Measurements from ENCODE around the gene MB. TPM values are rescaled to one million over a fixed set of nuclear protein-coding genes. Genes with fewer than 3 reads are reported as not detected.
A peak's percentile ranks its signal among the peaks of the same experiment; 100 is the strongest.

The MB gene
- total RNA-seq, 1 donor from 2014 or later = not detected

DNA sequence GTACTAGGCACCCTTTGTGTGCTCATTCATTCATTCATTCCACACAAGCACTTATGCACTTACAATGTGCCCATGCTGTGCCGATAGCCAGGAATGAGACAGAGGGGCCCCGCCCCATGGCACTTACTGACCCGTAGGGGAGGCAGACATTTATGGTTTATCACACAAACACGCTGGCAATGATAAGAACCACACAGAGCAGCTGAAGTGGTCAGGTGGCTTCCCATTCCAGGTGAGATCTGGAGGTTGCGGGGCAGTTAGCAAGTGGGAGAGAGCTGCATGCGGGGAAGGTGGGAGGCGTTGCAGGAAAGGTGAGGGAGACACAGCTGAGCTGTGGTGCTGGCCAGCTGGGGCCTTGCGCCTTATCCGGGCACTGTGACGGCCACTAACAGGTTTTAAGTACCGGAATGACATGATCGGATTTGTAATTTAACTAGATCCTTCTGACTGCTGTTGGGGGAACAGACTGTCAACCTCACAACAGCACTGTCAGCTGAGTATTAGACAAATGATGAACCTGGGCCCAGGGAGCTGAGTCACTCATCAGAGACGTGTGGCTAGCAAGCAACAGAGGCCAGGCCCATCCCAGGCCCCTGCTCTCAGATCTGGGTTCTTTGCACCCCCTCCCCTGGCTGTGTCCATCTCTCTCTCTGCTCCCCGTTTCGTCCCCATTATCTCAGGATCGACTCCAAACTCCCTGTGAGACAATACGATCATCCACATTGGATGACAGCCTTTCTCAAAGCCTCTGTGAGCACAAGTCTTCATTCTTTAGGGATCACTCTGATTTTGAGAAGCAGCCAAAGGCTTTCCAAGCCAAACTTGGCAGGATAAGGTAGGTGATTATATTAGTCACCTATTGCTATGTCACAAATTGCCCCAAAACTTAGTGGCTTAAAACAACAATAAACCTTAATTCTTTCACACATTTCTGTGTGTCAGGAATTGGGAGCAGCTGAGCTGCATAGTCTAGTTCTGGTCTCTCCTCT, 48.1 kb downstream of the MB start:
- DNase-seq (ENCODE audit: low read depth, low spot score) = no peak
- H3K27ac Mint-ChIP-seq (ENCODE audit: unreplicated experiment) = no peak overlapping the region
- no peaks in the 10 kb centered on the region for H3K36me3 Mint-ChIP-seq (ENCODE audit: low read depth)
- no peaks in the 10 kb centered on the region for H3K9me3 Mint-ChIP-seq
- TF ChIP-seq, protein P1, sequence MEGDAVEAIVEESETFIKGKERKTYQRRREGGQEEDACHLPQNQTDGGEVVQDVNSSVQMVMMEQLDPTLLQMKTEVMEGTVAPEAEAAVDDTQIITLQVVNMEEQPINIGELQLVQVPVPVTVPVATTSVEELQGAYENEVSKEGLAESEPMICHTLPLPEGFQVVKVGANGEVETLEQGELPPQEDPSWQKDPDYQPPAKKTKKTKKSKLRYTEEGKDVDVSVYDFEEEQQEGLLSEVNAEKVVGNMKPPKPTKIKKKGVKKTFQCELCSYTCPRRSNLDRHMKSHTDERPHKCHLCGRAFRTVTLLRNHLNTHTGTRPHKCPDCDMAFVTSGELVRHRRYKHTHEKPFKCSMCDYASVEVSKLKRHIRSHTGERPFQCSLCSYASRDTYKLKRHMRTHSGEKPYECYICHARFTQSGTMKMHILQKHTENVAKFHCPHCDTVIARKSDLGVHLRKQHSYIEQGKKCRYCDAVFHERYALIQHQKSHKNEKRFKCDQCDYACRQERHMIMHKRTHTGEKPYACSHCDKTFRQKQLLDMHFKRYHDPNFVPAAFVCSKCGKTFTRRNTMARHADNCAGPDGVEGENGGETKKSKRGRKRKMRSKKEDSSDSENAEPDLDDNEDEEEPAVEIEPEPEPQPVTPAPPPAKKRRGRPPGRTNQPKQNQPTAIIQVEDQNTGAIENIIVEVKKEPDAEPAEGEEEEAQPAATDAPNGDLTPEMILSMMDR (conservative IDR thresholded peaks at IDR 0.05) = no peak
- peaks cover 44% of the 10 kb centered on the region for H3K27me3 Mint-ChIP-seq (ENCODE audit: low read depth)
- H3K4me1 Mint-ChIP-seq = peaks cover 17% of the 10 kb centered on the region
- H3K4me3 Mint-ChIP-seq = no peak overlapping the region

DNA sequence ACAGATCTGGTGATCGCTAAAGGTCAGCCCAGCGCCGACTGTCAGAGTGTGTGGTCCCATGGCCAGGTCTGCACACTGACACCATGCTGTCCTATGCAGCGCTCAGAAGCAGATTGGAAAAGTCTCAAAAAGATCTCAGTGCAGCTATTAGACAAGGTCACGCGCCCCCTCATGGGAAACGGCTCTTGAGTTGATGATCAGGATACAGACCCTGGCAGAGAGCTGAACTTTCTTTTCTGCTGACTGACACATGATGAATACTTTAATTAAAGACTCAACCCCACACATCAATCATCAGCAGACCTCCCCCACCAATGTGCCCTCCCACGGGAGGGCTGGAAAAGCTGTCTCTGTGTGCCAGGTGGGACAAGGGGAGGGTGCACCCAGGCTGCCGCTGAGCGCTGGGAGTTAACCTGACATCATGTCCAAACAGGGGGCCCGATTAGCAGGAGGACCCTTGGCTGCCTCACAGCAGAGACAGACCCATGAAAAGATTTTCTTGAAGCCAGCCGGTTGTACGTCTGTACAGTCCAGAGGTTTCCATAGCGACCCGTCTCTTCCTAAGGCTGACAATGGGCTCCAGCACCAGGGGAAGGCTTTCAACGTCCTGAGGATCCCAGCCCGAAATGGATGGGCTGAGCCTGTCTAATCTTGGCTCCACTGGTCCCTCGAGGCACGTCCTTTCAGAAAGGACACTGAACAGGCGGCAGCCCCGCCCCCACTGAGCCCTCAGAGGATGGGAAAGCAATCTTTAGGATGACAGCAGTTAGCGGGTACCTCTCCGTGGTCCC, 49.6 kb downstream of the MB start:
- Mint-ChIP-seq H3K9me3 (no peaks in the 10 kb centered on the region), H3K4me3 (peak overlapping the region; percentile 50), H3K36me3 (ENCODE audit: low read depth) (no peaks in the 10 kb centered on the region), H3K27ac (ENCODE audit: unreplicated experiment) (no peak overlapping the region), H3K4me1 (peaks cover 14% of the 10 kb centered on the region), H3K27me3 (ENCODE audit: low read depth) (peaks cover 53% of the 10 kb centered on the region)
- TF ChIP-seq, protein P1 (conservative IDR thresholded peaks at IDR 0.05) = no peak
- peak; percentile 16 for DNase-seq (ENCODE audit: low read depth, low spot score)

DNA sequence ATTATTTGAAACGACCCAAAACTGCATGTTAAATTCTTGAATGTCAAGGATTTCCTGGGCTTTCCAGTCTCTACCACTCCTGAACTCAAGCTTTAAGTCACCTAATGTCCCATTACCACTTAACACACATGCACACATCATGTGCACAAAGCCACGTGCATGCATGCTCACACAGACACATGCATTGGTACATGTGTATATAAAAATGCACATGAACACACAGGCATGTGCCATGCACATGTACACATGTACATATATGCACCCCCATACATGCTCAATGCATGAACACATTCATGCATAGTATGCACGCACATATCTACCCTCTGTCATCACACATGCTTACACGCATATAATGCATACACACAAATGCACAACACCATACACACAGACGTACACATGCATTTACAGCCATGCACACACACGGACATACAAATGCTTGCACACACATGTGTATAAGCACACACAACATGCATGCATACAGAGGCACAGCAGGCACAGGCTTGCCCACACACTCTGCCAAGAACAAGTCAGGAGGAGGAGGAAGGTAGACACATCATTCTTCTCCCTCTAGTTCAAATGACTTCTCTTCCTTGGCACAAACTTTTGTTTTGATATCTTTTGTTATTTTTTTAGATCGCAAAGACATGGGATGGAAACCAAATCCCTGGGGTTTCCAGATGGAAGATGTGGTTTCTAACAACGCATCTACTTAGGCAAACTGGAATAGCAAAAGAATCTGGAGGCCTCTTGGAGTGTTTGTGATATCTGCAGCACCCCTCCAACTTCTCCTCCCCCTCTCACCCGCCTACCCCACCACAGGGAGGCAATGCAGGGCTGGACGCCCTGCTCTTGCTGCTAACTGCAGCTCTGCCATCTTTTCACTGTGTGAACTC, 51.9 kb downstream of the MB start:
- Mint-ChIP-seq H3K27ac (ENCODE audit: unreplicated experiment) (no peak overlapping the region), H3K9me3 (no peaks in the 10 kb centered on the region), H3K4me1 (peaks cover 24% of the 10 kb centered on the region), H3K4me3 (no peak overlapping the region), H3K36me3 (ENCODE audit: low read depth) (no peaks in the 10 kb centered on the region), H3K27me3 (ENCODE audit: low read depth) (peaks cover 64% of the 10 kb centered on the region)
- TF ChIP-seq, protein P1 (conservative IDR thresholded peaks at IDR 0.05) = no peak
- no peak for DNase-seq (ENCODE audit: low read depth, low spot score)

DNA sequence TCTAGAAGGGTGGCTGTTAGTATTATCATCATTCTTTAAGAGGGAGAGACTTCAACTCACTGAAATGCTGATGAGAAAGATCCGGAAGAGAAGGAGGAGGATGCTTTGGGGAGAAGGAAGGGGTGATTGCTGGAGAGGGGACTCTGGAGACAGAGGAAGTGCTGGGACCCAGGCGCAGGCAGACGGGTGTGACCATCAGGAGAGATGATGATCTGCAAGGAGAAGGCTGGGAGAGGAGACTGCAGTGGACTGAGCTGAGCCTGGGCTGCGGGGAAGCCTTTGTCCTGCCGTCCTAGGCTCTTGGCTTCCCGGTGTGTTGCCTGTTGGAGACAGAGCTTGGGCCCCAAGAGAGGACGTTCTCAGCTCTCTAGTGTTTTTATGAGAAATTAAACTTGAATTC, 53.9 kb downstream of the MB start:
- Mint-ChIP-seq H3K4me1 (peaks cover 24% of the 10 kb centered on the region), H3K9me3 (no peaks in the 10 kb centered on the region), H3K27ac (ENCODE audit: unreplicated experiment) (peak overlapping the region; percentile 6), H3K4me3 (no peak overlapping the region), H3K27me3 (ENCODE audit: low read depth) (peaks cover 47% of the 10 kb centered on the region), H3K36me3 (ENCODE audit: low read depth) (no peaks in the 10 kb centered on the region)
- no peak for DNase-seq (ENCODE audit: low read depth, low spot score)
- TF ChIP-seq, protein P1 (conservative IDR thresholded peaks at IDR 0.05) = no peak

Measured in neural crest cell (in vitro differentiated cells).